ENCODE results near the gene EDARADD.
"Not testable (repeated sequence)": the region's sequence is repeated elsewhere in the genome, so short reads cannot be mapped to it uniquely, and the experiment has no call there.

DNA sequence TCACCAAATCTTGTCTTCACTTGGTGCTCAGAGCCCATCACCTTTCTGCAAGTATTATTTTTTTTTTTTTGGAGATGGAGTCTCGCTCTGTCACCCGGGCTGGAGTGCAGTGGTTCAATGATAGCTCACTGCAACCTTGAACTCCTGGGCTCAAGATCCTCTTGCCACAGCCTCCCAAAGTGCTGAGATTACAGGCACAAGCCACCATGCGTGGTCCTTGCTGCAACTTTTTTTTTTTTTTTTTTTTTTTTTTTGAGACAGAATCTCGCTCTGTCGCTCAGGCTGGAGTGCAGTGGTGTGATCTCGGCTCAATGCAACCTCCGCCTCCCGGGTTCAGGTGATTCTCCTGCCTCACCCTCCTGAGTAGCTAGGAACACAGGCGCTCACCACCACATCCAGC is 70.1 kb downstream of the EDARADD start:
- not testable (repeated sequence) for TF ChIP-seq CEBPB, SRF (IDR thresholded peaks at IDR 0.05; ENCODE audit: low read depth)
- TF ChIP-seq, protein P1, sequence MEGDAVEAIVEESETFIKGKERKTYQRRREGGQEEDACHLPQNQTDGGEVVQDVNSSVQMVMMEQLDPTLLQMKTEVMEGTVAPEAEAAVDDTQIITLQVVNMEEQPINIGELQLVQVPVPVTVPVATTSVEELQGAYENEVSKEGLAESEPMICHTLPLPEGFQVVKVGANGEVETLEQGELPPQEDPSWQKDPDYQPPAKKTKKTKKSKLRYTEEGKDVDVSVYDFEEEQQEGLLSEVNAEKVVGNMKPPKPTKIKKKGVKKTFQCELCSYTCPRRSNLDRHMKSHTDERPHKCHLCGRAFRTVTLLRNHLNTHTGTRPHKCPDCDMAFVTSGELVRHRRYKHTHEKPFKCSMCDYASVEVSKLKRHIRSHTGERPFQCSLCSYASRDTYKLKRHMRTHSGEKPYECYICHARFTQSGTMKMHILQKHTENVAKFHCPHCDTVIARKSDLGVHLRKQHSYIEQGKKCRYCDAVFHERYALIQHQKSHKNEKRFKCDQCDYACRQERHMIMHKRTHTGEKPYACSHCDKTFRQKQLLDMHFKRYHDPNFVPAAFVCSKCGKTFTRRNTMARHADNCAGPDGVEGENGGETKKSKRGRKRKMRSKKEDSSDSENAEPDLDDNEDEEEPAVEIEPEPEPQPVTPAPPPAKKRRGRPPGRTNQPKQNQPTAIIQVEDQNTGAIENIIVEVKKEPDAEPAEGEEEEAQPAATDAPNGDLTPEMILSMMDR (IDR thresholded peaks at IDR 0.05 in 2 of 3, conservative IDR thresholded peaks at IDR 0.05 in 1 of 3; ENCODE audit: borderline replicate concordance in 1 of 3, insufficient read depth in 1 of 3, low read depth in 2 of 3, low read length in 2 of 3) = not testable (repeated sequence)

Measured in HCT116 (cell line).